CD4-positive, alpha-beta T cell treated with Interleukin-4 for 1 hour (primary cell): ENCODE data around the gene HDAC11.

Experiments
- DNase-seq, 2 donors: peaks; one replicate each; pipeline ENCODE4 v3.0.0-alpha.2; 2020 to 2022

The HDAC11 gene

GRCh38 chr3:13470894-13471574, 9.1 kb upstream of the HDAC11 start:
- no peak for DNase-seq

- no peak for DNase-seq
These were observed 7.8 kb upstream of the HDAC11 start for GRCh38 chr3:13472286-13472685.

GRCh38 chr3:13473020-13473419, 7.1 kb upstream of the HDAC11 start:
- DNase-seq = no peak

- no peak for DNase-seq
These were observed 6.1 kb upstream of the HDAC11 start for GRCh38 chr3:13474021-13474420.

- DNase-seq = no peak
These were observed 5.3 kb upstream of the HDAC11 start for GRCh38 chr3:13474776-13475303.

GRCh38 chr3:13475871-13476590, 4.1 kb upstream of the HDAC11 start:
- DNase-seq = no peak

- DNase-seq = no peak
These were observed 2.2 kb upstream of the HDAC11 start for GRCh38 chr3:13477943-13478342.

GRCh38 chr3:13479332-13479581, 849 bp upstream of the HDAC11 start:
- no peak for DNase-seq

- DNase-seq = peak; percentile 46 to 57
These were observed 523 bp downstream of the HDAC11 start for GRCh38 chr3:13480340-13481318.

- no peak for DNase-seq
These were observed 2.1 kb downstream of the HDAC11 start for GRCh38 chr3:13482106-13482690.

- DNase-seq = no peak
These were observed 3.2 kb downstream of the HDAC11 start for GRCh38 chr3:13483286-13483685.

- DNase-seq = no peak
These were observed 4.0 kb downstream of the HDAC11 start for GRCh38 chr3:13483988-13484695.

- DNase-seq = peak in 1 of 2 donors; percentile 42
These were observed 4.9 kb downstream of the HDAC11 start for GRCh38 chr3:13484851-13485590.

GRCh38 chr3:13485630-13486562, 5.8 kb downstream of the HDAC11 start:
- DNase-seq = peak in 1 of 2 donors; percentile 36

- no peak for DNase-seq
These were observed 7.3 kb downstream of the HDAC11 start for GRCh38 chr3:13487403-13487802.

GRCh38 chr3:13491206-13491974, 11.3 kb downstream of the HDAC11 start:
- no peak for DNase-seq

- no peak for DNase-seq
These were observed 11.9 kb downstream of the HDAC11 start for GRCh38 chr3:13492048-13492447.

GRCh38 chr3:13492976-13493866, 13.1 kb downstream of the HDAC11 start:
- no peak for DNase-seq
